Measurements from ENCODE around the gene EIF4H. TPM values are rescaled to one million over a fixed set of nuclear protein-coding genes. Genes with fewer than 3 reads are reported as not detected.

EIF4H gene
- total and polyA plus RNA-seq, 2 donors, result 157 to 164 TPM

GRCh38 chr7:74180866-74181265, 6.7 kb downstream of the EIF4H start:
- no peaks in the 10 kb centered on the region for H3K9me3 ChIP-seq (ENCODE audit: control insufficient read depth in 2 of 2, insufficient read depth in 1 of 2, low read length in 1 of 2)
- no peak for DNase-seq (ENCODE audit: low read depth in 6 of 9, low spot score in 9 of 9)
- no peak overlapping the region for H3K27ac ChIP-seq (ENCODE audit: low read depth in 1 of 2, low read length in 1 of 2)
- H3K4me3 ChIP-seq (ENCODE audit: low read length in 2 of 2), result no peak overlapping the region
- H3K36me3 ChIP-seq (ENCODE audit: control insufficient read depth in 2 of 2, insufficient read depth in 2 of 2, low read length in 1 of 2), result peaks cover 20 to 36% of the 10 kb centered on the region in 2 donors
- peaks cover 8 to 9% of the 10 kb centered on the region in 2 donors for H3K4me1 ChIP-seq (ENCODE audit: control insufficient read depth in 2 of 2, insufficient read depth in 2 of 2, low read length in 2 of 2)
- WGBS, result 96% methylated on average over 1 of the region's 1 CpG
- H3K27me3 ChIP-seq (ENCODE audit: control insufficient read depth in 2 of 2, insufficient read depth in 1 of 2, low read length in 1 of 2), result no peaks in the 10 kb centered on the region

- WGBS, result 75% methylated on average over 5 of the region's 5 CpGs
- Histone ChIP-seq H3K4me3 (ENCODE audit: low read length in 2 of 2) (no peak overlapping the region), H3K36me3 (ENCODE audit: control insufficient read depth in 2 of 2, insufficient read depth in 2 of 2, low read length in 1 of 2) (peaks cover 20 to 43% of the 10 kb centered on the region in 2 donors), H3K27me3 (ENCODE audit: control insufficient read depth in 2 of 2, insufficient read depth in 1 of 2, low read length in 1 of 2) (no peaks in the 10 kb centered on the region), H3K27ac (ENCODE audit: low read depth in 1 of 2, low read length in 1 of 2) (no peak overlapping the region), H3K9me3 (ENCODE audit: control insufficient read depth in 2 of 2, insufficient read depth in 1 of 2, low read length in 1 of 2) (no peaks in the 10 kb centered on the region), H3K4me1 (ENCODE audit: control insufficient read depth in 2 of 2, insufficient read depth in 2 of 2, low read length in 2 of 2) (peaks cover 8 to 11% of the 10 kb centered on the region in 2 donors)
- DNase-seq (ENCODE audit: low read depth in 6 of 9, low spot score in 9 of 9), result no peak
Measured at GRCh38 chr7:74181821-74182220, 7.7 kb downstream of the EIF4H start.

- WGBS, result 97% methylated on average over 6 of the region's 6 CpGs
- peaks cover 6 to 11% of the 10 kb centered on the region in 2 donors for H3K4me1 ChIP-seq (ENCODE audit: control insufficient read depth in 2 of 2, insufficient read depth in 2 of 2, low read length in 2 of 2)
Measured at GRCh38 chr7:74182453-74183090, 8.4 kb downstream of the EIF4H start.

GRCh38 chr7:74183142-74183541, 9.0 kb downstream of the EIF4H start:
- no peak overlapping the region for H3K4me3 ChIP-seq (ENCODE audit: low read length in 2 of 2)
- H3K36me3 ChIP-seq (ENCODE audit: control insufficient read depth in 2 of 2, insufficient read depth in 2 of 2, low read length in 1 of 2), result peaks cover 33 to 54% of the 10 kb centered on the region in 2 donors
- no peaks in the 10 kb centered on the region for H3K27me3 ChIP-seq (ENCODE audit: control insufficient read depth in 2 of 2, insufficient read depth in 1 of 2, low read length in 1 of 2)
- H3K27ac ChIP-seq (ENCODE audit: low read depth in 1 of 2, low read length in 1 of 2), result no peak overlapping the region
- H3K9me3 ChIP-seq (ENCODE audit: control insufficient read depth in 2 of 2, insufficient read depth in 1 of 2, low read length in 1 of 2), result no peaks in the 10 kb centered on the region
- DNase-seq (ENCODE audit: low read depth in 6 of 9, low spot score in 9 of 9), result no peak
- H3K4me1 ChIP-seq (ENCODE audit: control insufficient read depth in 2 of 2, insufficient read depth in 2 of 2, low read length in 2 of 2), result peaks cover 6 to 11% of the 10 kb centered on the region in 2 donors
- 92% methylated on average over 3 of the region's 3 CpGs for WGBS

More at GRCh38 chr7:74182453-74183090, 8.4 kb downstream of the EIF4H start:
- Histone ChIP-seq H3K9me3 (ENCODE audit: control insufficient read depth in 2 of 2, insufficient read depth in 1 of 2, low read length in 1 of 2) (no peaks in the 10 kb centered on the region), H3K4me3 (ENCODE audit: low read length in 2 of 2) (no peak overlapping the region), H3K27ac (ENCODE audit: low read depth in 1 of 2, low read length in 1 of 2) (no peak overlapping the region), H3K36me3 (ENCODE audit: control insufficient read depth in 2 of 2, insufficient read depth in 2 of 2, low read length in 1 of 2) (peaks cover 28 to 51% of the 10 kb centered on the region in 2 donors), H3K27me3 (ENCODE audit: control insufficient read depth in 2 of 2, insufficient read depth in 1 of 2, low read length in 1 of 2) (no peaks in the 10 kb centered on the region)
- DNase-seq (ENCODE audit: low read depth in 6 of 9, low spot score in 9 of 9), result no peak

GRCh38 chr7:74183653-74184450, 9.7 kb downstream of the EIF4H start:
- 78% methylated on average over 7 of the region's 7 CpGs for WGBS
- peaks cover 6 to 11% of the 10 kb centered on the region in 2 donors for H3K4me1 ChIP-seq (ENCODE audit: control insufficient read depth in 2 of 2, insufficient read depth in 2 of 2, low read length in 2 of 2)
- no peak overlapping the region for H3K4me3 ChIP-seq (ENCODE audit: low read length in 2 of 2)
- H3K27ac ChIP-seq (ENCODE audit: low read depth in 1 of 2, low read length in 1 of 2), result no peak overlapping the region
- H3K27me3 ChIP-seq (ENCODE audit: control insufficient read depth in 2 of 2, insufficient read depth in 1 of 2, low read length in 1 of 2), result no peaks in the 10 kb centered on the region
- H3K36me3 ChIP-seq (ENCODE audit: control insufficient read depth in 2 of 2, insufficient read depth in 2 of 2, low read length in 1 of 2), result peaks cover 37 to 56% of the 10 kb centered on the region in 2 donors
- DNase-seq (ENCODE audit: low read depth in 6 of 9, low spot score in 9 of 9), result no peak
- H3K9me3 ChIP-seq (ENCODE audit: control insufficient read depth in 2 of 2, insufficient read depth in 1 of 2, low read length in 1 of 2), result no peaks in the 10 kb centered on the region

- Histone ChIP-seq H3K27me3 (ENCODE audit: control insufficient read depth in 2 of 2, insufficient read depth in 1 of 2, low read length in 1 of 2) (no peaks in the 10 kb centered on the region), H3K27ac (ENCODE audit: low read depth in 1 of 2, low read length in 1 of 2) (no peak overlapping the region), H3K36me3 (ENCODE audit: control insufficient read depth in 2 of 2, insufficient read depth in 2 of 2, low read length in 1 of 2) (peaks cover 39 to 62% of the 10 kb centered on the region in 2 donors), H3K4me3 (ENCODE audit: low read length in 2 of 2) (no peak overlapping the region), H3K9me3 (ENCODE audit: control insufficient read depth in 2 of 2, insufficient read depth in 1 of 2, low read length in 1 of 2) (no peaks in the 10 kb centered on the region), H3K4me1 (ENCODE audit: control insufficient read depth in 2 of 2, insufficient read depth in 2 of 2, low read length in 2 of 2) (peaks cover 6 to 11% of the 10 kb centered on the region in 2 donors)
- WGBS, result 98% methylated on average over 6 of the region's 6 CpGs
- DNase-seq (ENCODE audit: low read depth in 6 of 9, low spot score in 9 of 9), result no peak
Measured at GRCh38 chr7:74185016-74185415, 10.9 kb downstream of the EIF4H start.

- Histone ChIP-seq H3K9me3 (ENCODE audit: control insufficient read depth in 2 of 2, insufficient read depth in 1 of 2, low read length in 1 of 2) (no peaks in the 10 kb centered on the region), H3K4me1 (ENCODE audit: control insufficient read depth in 2 of 2, insufficient read depth in 2 of 2, low read length in 2 of 2) (peaks cover 6 to 11% of the 10 kb centered on the region in 2 donors)
- 19% methylated on average over 5 of the region's 5 CpGs for WGBS
Measured at GRCh38 chr7:74185636-74186035, 11.5 kb downstream of the EIF4H start.

GRCh38 chr7:74187915-74188675, 13.9 kb downstream of the EIF4H start:
- Histone ChIP-seq H3K27ac (ENCODE audit: low read depth in 1 of 2, low read length in 1 of 2) (no peak overlapping the region), H3K4me1 (ENCODE audit: control insufficient read depth in 2 of 2, insufficient read depth in 2 of 2, low read length in 2 of 2) (peaks cover 3 to 9% of the 10 kb centered on the region in 2 donors), H3K27me3 (ENCODE audit: control insufficient read depth in 2 of 2, insufficient read depth in 1 of 2, low read length in 1 of 2) (no peaks in the 10 kb centered on the region), H3K36me3 (ENCODE audit: control insufficient read depth in 2 of 2, insufficient read depth in 2 of 2, low read length in 1 of 2) (peaks cover 56 to 77% of the 10 kb centered on the region in 2 donors), H3K4me3 (ENCODE audit: low read length in 2 of 2) (no peak overlapping the region), H3K9me3 (ENCODE audit: control insufficient read depth in 2 of 2, insufficient read depth in 1 of 2, low read length in 1 of 2) (no peaks in the 10 kb centered on the region)
- WGBS, result 94% methylated on average over 11 of the region's 11 CpGs
- no peak for DNase-seq (ENCODE audit: low read depth in 6 of 9, low spot score in 9 of 9)

More at GRCh38 chr7:74185636-74186035, 11.5 kb downstream of the EIF4H start:
- Histone ChIP-seq H3K36me3 (ENCODE audit: control insufficient read depth in 2 of 2, insufficient read depth in 2 of 2, low read length in 1 of 2) (peaks cover 42 to 68% of the 10 kb centered on the region in 2 donors), H3K27me3 (ENCODE audit: control insufficient read depth in 2 of 2, insufficient read depth in 1 of 2, low read length in 1 of 2) (no peaks in the 10 kb centered on the region), H3K4me3 (ENCODE audit: low read length in 2 of 2) (no peak overlapping the region), H3K27ac (ENCODE audit: low read depth in 1 of 2, low read length in 1 of 2) (no peak overlapping the region)
- no peak for DNase-seq (ENCODE audit: low read depth in 6 of 9, low spot score in 9 of 9)

Data from thymus (tissue), 11 donors.